Measurements from ENCODE around the gene FFAR3.

DNA sequence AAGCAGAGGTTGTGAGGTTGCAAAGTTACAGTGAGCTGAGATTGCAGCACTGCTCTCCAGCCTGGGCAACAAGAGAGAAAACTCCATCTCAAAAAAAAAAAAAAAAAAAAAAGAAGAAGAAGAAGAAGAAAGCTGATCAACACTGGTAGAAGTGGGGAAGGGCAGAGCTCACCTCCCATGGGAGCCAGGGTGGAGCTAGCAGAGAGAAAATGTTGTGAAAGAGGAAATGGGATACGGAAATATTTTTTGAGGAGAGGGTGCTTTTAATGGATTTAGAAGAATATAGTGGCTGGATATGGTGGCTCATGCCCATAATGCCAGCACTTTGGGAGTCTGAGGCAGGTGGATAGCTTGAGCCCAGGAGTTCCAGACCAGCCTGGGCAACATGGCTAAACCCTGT lies 19.4 kb downstream of the FFAR3 start:
- no peak for TF ChIP-seq SP4 (IDR thresholded peaks at IDR 0.05; ENCODE audit: low read length)
- TF ChIP-seq CREB1 (IDR thresholded peaks at IDR 0.05): no peak
- TF ChIP-seq, protein P1, sequence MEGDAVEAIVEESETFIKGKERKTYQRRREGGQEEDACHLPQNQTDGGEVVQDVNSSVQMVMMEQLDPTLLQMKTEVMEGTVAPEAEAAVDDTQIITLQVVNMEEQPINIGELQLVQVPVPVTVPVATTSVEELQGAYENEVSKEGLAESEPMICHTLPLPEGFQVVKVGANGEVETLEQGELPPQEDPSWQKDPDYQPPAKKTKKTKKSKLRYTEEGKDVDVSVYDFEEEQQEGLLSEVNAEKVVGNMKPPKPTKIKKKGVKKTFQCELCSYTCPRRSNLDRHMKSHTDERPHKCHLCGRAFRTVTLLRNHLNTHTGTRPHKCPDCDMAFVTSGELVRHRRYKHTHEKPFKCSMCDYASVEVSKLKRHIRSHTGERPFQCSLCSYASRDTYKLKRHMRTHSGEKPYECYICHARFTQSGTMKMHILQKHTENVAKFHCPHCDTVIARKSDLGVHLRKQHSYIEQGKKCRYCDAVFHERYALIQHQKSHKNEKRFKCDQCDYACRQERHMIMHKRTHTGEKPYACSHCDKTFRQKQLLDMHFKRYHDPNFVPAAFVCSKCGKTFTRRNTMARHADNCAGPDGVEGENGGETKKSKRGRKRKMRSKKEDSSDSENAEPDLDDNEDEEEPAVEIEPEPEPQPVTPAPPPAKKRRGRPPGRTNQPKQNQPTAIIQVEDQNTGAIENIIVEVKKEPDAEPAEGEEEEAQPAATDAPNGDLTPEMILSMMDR (IDR thresholded peaks at IDR 0.05; ENCODE audit: control extremely low read depth in 1 of 3, insufficient read depth in 1 of 3, low read depth in 1 of 3, low read length in 3 of 3): no peak

Measured in H1 (cell line).